GM18520 (cell line): ENCODE results near the gene PPP6R1.

Source experiments
- ATAC-seq: cut with Tn5 transposase; IDR thresholded peaks from one replicate; pipeline ENCODE4 v1.9.1; 2021; ENCODE audit not compliant: unreplicated experiment

The PPP6R1 gene

GRCh38 chr19:55244004-55244680, 14.7 kb downstream of the PPP6R1 start:
- no peak for ATAC-seq

DNA sequence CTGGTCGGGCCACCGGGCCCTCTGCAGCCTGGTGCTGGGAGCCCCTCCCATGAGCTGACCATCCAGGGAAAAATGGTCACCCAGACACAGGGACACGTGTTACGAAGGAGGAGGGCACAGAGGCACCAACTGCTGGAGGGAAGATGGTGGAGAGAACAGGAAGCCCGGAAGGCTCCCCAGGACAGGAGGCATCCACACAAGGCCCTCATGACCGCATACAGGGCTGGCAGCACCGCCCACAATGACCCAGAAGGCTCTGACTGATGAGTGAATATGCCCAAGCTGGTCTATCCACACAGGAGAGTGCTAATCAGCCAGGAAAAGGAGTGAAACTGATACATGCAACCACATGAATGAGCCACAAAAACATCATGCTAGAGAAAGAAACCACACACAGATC, 16.3 kb downstream of the PPP6R1 start:
- ATAC-seq = no peak

- ATAC-seq = no peak
Observed at GRCh38 chr19:55241935-55242464, 16.8 kb downstream of the PPP6R1 start.

- ATAC-seq = no peak
Observed at GRCh38 chr19:55241143-55241934, 17.5 kb downstream of the PPP6R1 start.

GRCh38 chr19:55240713-55241020, 18.1 kb downstream of the PPP6R1 start:
- ATAC-seq = no peak

- no peak for ATAC-seq
Observed at GRCh38 chr19:55239004-55239403, 19.8 kb downstream of the PPP6R1 start.

- ATAC-seq = no peak
Observed at GRCh38 chr19:55238030-55238429, 20.8 kb downstream of the PPP6R1 start.

DNA sequence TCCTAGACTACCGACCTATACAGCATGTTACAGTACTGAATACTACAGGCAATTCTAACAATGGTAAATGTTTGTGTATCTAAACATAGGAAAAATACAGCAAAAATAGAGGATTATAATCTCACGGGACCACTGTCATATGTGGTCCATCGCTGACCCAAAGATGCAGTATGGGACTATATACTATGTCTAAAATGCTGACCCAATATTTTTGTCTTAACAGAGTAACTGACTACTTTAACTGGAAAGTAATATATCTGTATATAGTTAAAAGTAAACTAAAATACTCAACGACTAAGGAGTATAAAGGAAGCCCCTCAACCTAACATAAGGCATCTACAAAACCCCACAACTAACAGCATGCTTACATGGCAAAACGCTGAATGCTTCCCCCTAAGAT, 25.8 kb downstream of the PPP6R1 start:
- ATAC-seq = no peak

DNA sequence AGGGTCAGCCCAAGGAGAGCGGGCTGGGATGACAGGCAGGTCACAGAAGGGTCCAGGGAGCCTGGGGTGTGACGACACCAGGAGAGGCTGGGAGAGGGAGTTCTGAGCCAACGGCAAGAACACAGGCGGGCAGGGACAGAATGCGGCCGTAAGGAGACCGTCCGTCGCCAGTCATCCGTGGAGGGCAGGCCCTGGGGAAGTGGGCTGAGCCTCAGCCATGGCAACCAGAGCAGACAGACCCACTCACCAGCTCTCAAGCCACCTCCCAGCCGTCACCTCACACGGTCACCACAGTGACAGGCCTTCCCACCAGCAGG, 26.6 kb downstream of the PPP6R1 start:
- ATAC-seq = no peak

GRCh38 chr19:55231391-55232285, 27.2 kb downstream of the PPP6R1 start:
- ATAC-seq = no peak

- no peak for ATAC-seq
Observed at GRCh38 chr19:55230780-55231179, 28.0 kb downstream of the PPP6R1 start.

- ATAC-seq = no peak
Observed at GRCh38 chr19:55230329-55230728, 28.5 kb downstream of the PPP6R1 start.

GRCh38 chr19:55229789-55230182, 29.0 kb downstream of the PPP6R1 start:
- ATAC-seq = no peak

GRCh38 chr19:55229145-55229788, 29.6 kb downstream of the PPP6R1 start:
- ATAC-seq = no peak

DNA sequence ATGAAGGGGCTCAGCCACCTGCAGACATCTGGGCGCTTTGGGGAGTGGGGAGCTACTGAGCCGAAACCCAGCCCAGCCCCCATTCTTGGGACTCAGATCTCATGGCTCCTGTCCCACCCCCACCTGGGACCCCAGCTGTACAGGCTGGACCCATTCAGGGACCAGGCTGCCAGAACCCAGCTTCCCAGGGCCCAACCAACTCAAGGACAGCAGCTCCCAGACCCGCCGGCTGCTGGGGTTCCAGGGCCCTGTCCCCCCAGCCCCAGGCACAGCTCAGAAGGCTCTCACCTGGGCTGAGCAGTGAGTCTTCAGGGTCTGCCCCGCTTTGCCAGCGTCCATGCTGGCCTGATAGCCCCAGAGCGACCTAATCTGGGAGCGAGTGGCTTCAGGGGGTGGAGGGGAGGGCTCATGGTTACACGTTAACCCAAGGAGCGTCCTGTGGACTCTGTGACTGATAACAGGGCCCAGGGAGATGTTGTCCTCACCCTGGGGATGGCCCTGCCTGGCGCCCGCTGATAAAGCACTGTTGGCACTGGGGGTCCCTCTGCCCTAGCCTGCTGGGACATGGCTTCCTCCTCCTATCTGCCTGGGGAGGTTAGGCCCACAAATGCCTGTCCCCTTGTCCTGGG, 30.3 kb downstream of the PPP6R1 start, which contains the start of gene TMEM86B:
Gene TMEM86B, minus strand, starts transcription at position 361 of the 629 bp plus-strand sequence. Its CDS starts 22 bp downstream, at position 339.
- no peak for ATAC-seq

GRCh38 chr19:55228015-55228391, 30.8 kb downstream of the PPP6R1 start:
- no peak for ATAC-seq

DNA sequence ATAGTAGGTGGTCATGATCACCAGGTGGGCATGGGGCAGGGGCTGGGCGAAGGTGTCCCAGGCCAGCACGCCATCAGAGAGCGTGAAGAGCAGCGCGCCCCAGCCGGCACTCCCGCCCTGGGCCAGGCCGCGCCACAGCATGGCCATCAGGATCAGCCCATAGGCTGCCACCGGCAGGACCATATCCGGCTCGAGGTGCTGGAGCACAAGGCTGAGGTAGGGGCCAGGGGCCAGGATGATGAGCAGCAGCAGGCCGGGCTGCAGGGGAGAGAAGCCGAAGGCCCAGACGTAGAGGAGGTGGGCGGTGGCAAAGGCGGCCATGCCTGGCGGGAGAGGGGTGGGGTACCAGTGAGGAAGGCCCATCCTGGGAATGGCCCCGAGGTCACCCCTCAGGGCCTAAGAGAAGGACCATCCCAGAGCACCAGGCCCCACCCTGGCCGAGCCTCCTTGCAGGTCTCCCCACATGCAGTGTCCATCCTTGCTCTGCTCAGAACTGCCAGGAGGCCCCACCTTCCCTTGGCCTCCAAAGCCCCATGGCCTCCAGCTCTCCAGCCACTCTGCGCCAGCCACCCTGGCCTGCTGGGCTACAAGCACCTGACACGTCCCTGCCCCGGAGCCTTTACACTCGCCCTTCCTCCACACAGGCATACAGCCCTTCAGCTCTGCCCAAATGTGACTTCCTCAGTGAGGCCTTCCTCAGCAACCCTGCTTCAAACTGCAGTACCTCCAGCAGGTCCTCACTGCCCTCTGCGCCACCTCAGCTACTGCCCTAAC, 31.4 kb downstream of the PPP6R1 start:
- ATAC-seq = no peak

GRCh38 chr19:55226788-55227187, 32.0 kb downstream of the PPP6R1 start:
- no peak for ATAC-seq

- ATAC-seq = no peak
Observed at GRCh38 chr19:55226273-55226672, 32.5 kb downstream of the PPP6R1 start.

- ATAC-seq = no peak
Observed at GRCh38 chr19:55225415-55225958, 33.3 kb downstream of the PPP6R1 start.
